Neutrophil (primary cell): Measurements from ENCODE around the gene COL4A3.

Experiments
- H3K27ac ChIP-seq: fragments of 200-600 bp; sonication (generic); 2 replicates; pipeline ENCODE4 v1.5.1; 2016; ENCODE audit warnings: mild to moderate bottlenecking, moderate library complexity
- H3K27me3 ChIP-seq: fragments of 200-600 bp; sonication (generic); 2 replicates; pipeline ENCODE4 v1.6.0; 2016; ENCODE audit warnings: mild to moderate bottlenecking
- H3K36me3 ChIP-seq: fragments of 200-600 bp; sonication (generic); 2 replicates; pipeline ENCODE4 v1.5.1; 2017
- H3K4me1 ChIP-seq, 2 experiments: fragments of 200-600 bp in 1 of 2; sonication (generic) in 1 of 2; 1 replicate in 1 of 2; 2 replicates in 1 of 2; pipeline versions ENCODE4 v1.5.1 to v1.6.1; 2013 to 2016; ENCODE audit warnings: low read depth in 1 of 2, low read length in 1 of 2, mild to moderate bottlenecking in 1 of 2, moderate library complexity in 1 of 2; ENCODE audit not compliant: control insufficient read depth in 1 of 2, insufficient read depth in 1 of 2
- H3K4me3 ChIP-seq, 2 experiments: fragments of 200-600 bp in 1 of 2; sonication (generic) in 1 of 2; 1 replicate in 1 of 2; 2 replicates in 1 of 2; pipeline ENCODE4 v1.5.1; 2013 to 2016; ENCODE audit warnings: low read depth in 1 of 2, low read length in 1 of 2, mild to moderate bottlenecking in 1 of 2, moderate library complexity in 1 of 2
- H3K9me3 ChIP-seq: fragments of 200-600 bp; sonication (generic); 2 replicates; pipeline ENCODE4 v1.5.1; 2016
- TF ChIP-seq, protein P1 (sequence below): fragments of 200-600 bp; sonication (generic); IDR thresholded peaks from 2 replicates; pipeline ENCODE4 v1.5.1; 2016; ENCODE audit warnings: antibody characterized with exemption

Gene COL4A3

DNA sequence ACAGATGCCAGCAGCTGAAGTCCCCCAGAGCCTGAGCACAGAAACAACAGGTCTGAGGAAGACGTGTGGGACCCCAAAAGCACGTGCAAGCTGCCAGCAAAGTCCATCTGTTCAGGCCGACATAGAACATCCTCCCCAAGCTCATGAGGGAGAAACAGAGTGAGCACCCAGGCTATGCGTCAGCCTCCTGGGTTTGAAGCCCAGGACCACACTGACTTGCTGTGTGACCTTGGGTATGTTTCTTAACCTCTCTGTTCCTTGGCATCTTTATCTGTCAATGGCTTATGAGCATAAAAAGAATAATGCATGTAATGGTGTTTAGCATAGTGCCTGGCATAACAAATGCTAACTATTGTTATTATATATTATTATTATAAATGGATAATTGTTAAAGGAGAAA, 40.7 kb upstream of the COL4A3 start:
- TF ChIP-seq, protein P1, sequence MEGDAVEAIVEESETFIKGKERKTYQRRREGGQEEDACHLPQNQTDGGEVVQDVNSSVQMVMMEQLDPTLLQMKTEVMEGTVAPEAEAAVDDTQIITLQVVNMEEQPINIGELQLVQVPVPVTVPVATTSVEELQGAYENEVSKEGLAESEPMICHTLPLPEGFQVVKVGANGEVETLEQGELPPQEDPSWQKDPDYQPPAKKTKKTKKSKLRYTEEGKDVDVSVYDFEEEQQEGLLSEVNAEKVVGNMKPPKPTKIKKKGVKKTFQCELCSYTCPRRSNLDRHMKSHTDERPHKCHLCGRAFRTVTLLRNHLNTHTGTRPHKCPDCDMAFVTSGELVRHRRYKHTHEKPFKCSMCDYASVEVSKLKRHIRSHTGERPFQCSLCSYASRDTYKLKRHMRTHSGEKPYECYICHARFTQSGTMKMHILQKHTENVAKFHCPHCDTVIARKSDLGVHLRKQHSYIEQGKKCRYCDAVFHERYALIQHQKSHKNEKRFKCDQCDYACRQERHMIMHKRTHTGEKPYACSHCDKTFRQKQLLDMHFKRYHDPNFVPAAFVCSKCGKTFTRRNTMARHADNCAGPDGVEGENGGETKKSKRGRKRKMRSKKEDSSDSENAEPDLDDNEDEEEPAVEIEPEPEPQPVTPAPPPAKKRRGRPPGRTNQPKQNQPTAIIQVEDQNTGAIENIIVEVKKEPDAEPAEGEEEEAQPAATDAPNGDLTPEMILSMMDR = no peak
- H3K27me3 ChIP-seq = peaks cover 5% of the 10 kb centered on the region
- H3K9me3 ChIP-seq = no peaks in the 10 kb centered on the region
- H3K36me3 ChIP-seq = no peaks in the 10 kb centered on the region
- no peaks in the 10 kb centered on the region for H3K4me1 ChIP-seq
- no peak overlapping the region for H3K4me3 ChIP-seq
- no peak overlapping the region for H3K27ac ChIP-seq

DNA sequence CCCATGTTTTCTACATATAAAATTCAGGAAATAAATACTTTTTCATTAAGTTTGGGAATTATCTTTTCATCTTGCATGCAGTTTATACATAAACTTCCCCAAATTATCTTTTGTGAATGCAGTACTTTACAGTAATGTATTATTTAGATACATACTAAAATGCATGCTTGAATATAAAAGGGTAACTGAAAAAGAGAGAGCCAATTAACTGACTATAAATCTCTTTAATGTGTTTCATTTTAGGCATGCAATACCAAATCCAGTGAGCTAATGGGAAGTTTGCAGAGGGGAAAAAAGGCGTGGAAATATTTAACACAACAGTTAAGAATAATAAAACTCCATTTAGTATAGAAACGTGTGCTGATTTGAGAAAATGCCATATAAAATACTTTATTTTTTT, 39.6 kb upstream of the COL4A3 start:
- Histone ChIP-seq H3K4me1 (no peaks in the 10 kb centered on the region), H3K27ac (no peak overlapping the region), H3K36me3 (no peaks in the 10 kb centered on the region), H3K27me3 (peaks cover 5% of the 10 kb centered on the region), H3K4me3 (no peak overlapping the region), H3K9me3 (no peaks in the 10 kb centered on the region)
- TF ChIP-seq, protein P1 = no peak

DNA sequence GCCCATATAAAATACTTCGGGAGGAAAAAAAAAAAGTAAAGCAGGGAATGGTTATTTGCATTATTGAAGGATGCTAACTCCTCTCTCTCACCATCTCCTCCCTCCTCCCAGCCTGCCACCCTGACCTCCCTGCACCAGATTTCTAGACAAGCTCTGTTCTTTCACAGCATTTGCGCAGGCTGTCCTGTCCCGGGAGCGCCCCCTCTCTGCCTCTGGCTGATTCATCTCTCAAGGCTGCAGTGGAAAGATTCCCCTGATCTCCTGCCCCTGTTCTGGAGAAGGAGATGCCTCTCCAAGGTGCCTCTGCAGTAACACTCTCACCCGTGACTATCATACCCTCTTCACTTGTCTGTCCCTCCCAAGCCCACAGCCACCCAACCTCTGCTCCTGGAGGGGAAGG, 38.9 kb upstream of the COL4A3 start:
- no peaks in the 10 kb centered on the region for H3K4me1 ChIP-seq
- TF ChIP-seq, protein P1 = no peak
- no peaks in the 10 kb centered on the region for H3K9me3 ChIP-seq
- no peak overlapping the region for H3K4me3 ChIP-seq
- no peak overlapping the region for H3K27ac ChIP-seq
- H3K36me3 ChIP-seq = no peaks in the 10 kb centered on the region
- H3K27me3 ChIP-seq = peaks cover 5% of the 10 kb centered on the region

DNA sequence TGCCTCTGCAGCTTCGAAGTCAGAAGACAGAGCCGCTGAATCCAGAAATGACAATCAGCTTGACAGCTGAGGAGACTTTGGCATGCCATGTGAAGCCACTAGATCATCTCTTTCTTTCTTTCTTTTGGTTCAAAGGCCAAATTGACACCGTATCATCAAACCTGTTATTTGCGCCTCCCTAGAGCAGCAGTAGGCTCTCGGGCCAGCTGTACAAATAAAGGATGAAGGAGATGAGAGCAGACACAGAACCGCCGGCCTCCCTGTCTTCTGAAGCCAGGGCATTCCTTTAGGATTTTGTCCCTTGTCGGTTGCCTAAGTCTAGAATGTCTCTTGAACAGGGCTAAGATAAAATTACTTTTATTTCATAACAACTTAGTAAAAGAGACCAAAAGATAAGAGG, 37.2 kb upstream of the COL4A3 start:
- no peaks in the 10 kb centered on the region for H3K9me3 ChIP-seq
- TF ChIP-seq, protein P1 = no peak
- no peak overlapping the region for H3K4me3 ChIP-seq
- no peaks in the 10 kb centered on the region for H3K4me1 ChIP-seq
- H3K27ac ChIP-seq = no peak overlapping the region
- H3K36me3 ChIP-seq = no peaks in the 10 kb centered on the region
- H3K27me3 ChIP-seq = peaks cover 5% of the 10 kb centered on the region

DNA sequence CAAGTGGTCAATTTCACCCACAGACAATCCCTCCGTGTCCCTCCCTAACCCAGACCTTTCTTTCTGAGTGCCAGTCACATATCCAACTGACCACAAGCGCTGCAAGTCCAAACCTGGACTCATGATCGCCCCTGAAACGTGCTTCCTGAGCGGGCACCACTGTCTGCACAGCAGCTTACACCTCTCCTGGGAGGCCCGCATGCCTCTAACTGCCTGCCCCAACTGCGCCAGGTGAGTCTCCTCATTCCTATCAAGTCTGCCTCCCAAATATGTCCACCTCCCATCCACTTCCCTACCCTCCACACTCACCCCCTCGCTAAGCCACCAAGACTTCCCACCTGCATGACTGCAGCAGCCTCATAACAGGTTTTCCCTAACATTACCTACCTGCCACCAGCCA, 33.8 kb upstream of the COL4A3 start:
- H3K27ac ChIP-seq = no peak overlapping the region
- no peaks in the 10 kb centered on the region for H3K36me3 ChIP-seq
- H3K4me3 ChIP-seq = no peak overlapping the region
- TF ChIP-seq, protein P1 = no peak
- H3K9me3 ChIP-seq = no peaks in the 10 kb centered on the region
- no peaks in the 10 kb centered on the region for H3K4me1 ChIP-seq
- peaks cover 5% of the 10 kb centered on the region for H3K27me3 ChIP-seq

DNA sequence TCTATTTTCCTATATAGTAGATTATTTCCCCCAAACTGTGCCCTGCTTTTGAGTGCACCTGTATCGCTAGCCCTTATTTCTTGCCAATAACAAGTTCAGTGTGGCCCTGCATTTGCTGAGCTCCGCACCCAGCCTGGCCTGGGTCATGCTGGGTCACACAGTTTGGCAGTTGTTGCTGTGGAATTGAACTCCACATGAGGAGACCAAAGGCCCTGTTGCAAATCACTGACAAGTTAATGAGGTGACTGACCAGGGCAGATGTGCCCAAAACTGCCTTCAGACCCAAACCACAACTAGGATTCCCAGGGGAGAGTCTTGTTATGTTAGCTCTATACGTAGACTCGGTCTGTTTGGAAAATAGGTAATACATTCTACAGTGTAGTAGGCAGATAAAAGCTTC, 31.4 kb upstream of the COL4A3 start:
- Histone ChIP-seq H3K9me3 (no peaks in the 10 kb centered on the region), H3K36me3 (no peaks in the 10 kb centered on the region), H3K27ac (no peak overlapping the region), H3K4me1 (no peaks in the 10 kb centered on the region), H3K27me3 (no peaks in the 10 kb centered on the region), H3K4me3 (no peak overlapping the region)
- TF ChIP-seq, protein P1 = no peak
